HEK293 (cell line): Measurements from ENCODE around the gene MBNL2.

Source experiments
- CTCF ChIA-PET: fragments of 350-600 bp; formaldehyde crosslinking; extraction: SDS; loops from one replicate; lab custom pipeline; 2021; ENCODE audit warnings: antibody characterized with exemption; lab: Yijun Ruan, JAX
- POLR2A ChIA-PET: fragments of 300-600 bp; formaldehyde crosslinking; extraction: SDS; loops from one replicate; lab custom pipeline; 2020; ENCODE audit warnings: antibody characterized with exemption, inconsistent platforms; lab: Yijun Ruan, JAX
- H3K27ac ChIP-seq: fragments of 200-500 bp; sonication (Bioruptor generic); 2 replicates; pipeline ENCODE4 v1.5.1; 2014; ENCODE audit warnings: low read depth, low read length, control low read depth, inconsistent platforms; ENCODE audit errors: extremely low read depth
- H3K36me3 ChIP-seq, 2 experiments: fragments of 200-500 bp in 1 of 2; sonication (Bioruptor generic) in 1 of 2; 1 replicate in 1 of 2; 2 replicates in 1 of 2; pipeline ENCODE4 v1.5.1; 2014 to 2017; ENCODE audit warnings: inconsistent platforms in 2 of 2, low read length in 2 of 2; ENCODE audit not compliant: control insufficient read depth in 2 of 2, insufficient read depth in 1 of 2
- H3K4me1 ChIP-seq: fragments of 200-500 bp; sonication (Bioruptor generic); 2 replicates; pipeline ENCODE4 v1.5.1; 2014; ENCODE audit warnings: mild to moderate bottlenecking, low read length, inconsistent platforms; ENCODE audit not compliant: control insufficient read depth, insufficient read depth
- H3K4me3 ChIP-seq: 2 replicates; pipeline ENCODE4 v1.5.1; 2011; ENCODE audit warnings: low read depth, mild to moderate bottlenecking, control low read depth, low read length, moderate library complexity
- H3K9me3 ChIP-seq: fragments of 200-500 bp; sonication (Bioruptor generic); 2 replicates; pipeline ENCODE4 v1.5.1; 2014; ENCODE audit warnings: low read depth, low read length, inconsistent platforms; ENCODE audit not compliant: control insufficient read depth, insufficient read depth
- FEZF1 ChIP-seq: fragments of 450-650 bp; formaldehyde crosslinking; IDR thresholded peaks from 2 replicates; pipeline ENCODE4 v1.5.1; 2016; ENCODE audit warnings: missing biosample characterization, missing genetic modification characterization
- HIC1 ChIP-seq: fragments of 450-650 bp; formaldehyde crosslinking; IDR thresholded peaks from 2 replicates; pipeline ENCODE4 v1.5.1; 2016; ENCODE audit warnings: missing biosample characterization, missing genetic modification characterization
- HOXD13 ChIP-seq: sonication (generic); formaldehyde crosslinking; IDR thresholded peaks from 2 replicates; pipeline ENCODE4 v1.8.0; 2022; ENCODE audit warnings: missing genetic modification reagents, borderline replicate concordance
- KLF9 ChIP-seq: fragments of 450-650 bp; formaldehyde crosslinking; IDR thresholded peaks from 2 replicates; pipeline ENCODE4 v1.5.1; 2016; ENCODE audit warnings: missing biosample characterization, missing genetic modification characterization, low read depth
- SETDB1 ChIP-seq: IDR thresholded peaks from one replicate; pipeline ENCODE4 v1.6.1; 2017; ENCODE audit warnings: mild to moderate bottlenecking, low read length, moderate library complexity, mixed read lengths; ENCODE audit not compliant: insufficient read length
- ZBTB17 ChIP-seq: fragments of 450-650 bp; formaldehyde crosslinking; IDR thresholded peaks from 2 replicates; pipeline ENCODE4 v1.5.1; 2016; ENCODE audit warnings: missing biosample characterization, missing genetic modification characterization
- ZBTB20 ChIP-seq: fragments of 450-650 bp; formaldehyde crosslinking; IDR thresholded peaks from 2 replicates; pipeline ENCODE4 v1.5.1; 2016; ENCODE audit warnings: missing biosample characterization, missing genetic modification characterization
- ZNF138 ChIP-seq: fragments of 450-650 bp; formaldehyde crosslinking; IDR thresholded peaks from 2 replicates; pipeline ENCODE4 v1.5.1; 2016; ENCODE audit warnings: missing biosample characterization, missing genetic modification characterization, borderline replicate concordance
- ZNF157 ChIP-seq: fragments of 450-650 bp; formaldehyde crosslinking; IDR thresholded peaks from 2 replicates; pipeline ENCODE4 v1.5.1; 2016; ENCODE audit warnings: missing biosample characterization, missing genetic modification characterization
- ZNF174 ChIP-seq: fragments of 450-650 bp; formaldehyde crosslinking; IDR thresholded peaks from 2 replicates; pipeline ENCODE4 v1.5.0; 2017; ENCODE audit warnings: missing biosample characterization, mild to moderate bottlenecking, missing genetic modification characterization
- ZNF223 ChIP-seq: fragments of 450-650 bp; formaldehyde crosslinking; IDR thresholded peaks from 2 replicates; pipeline ENCODE4 v1.5.1; 2016; ENCODE audit warnings: missing biosample characterization, missing genetic modification characterization
- ZNF266 ChIP-seq: fragments of 450-650 bp; formaldehyde crosslinking; IDR thresholded peaks from 2 replicates; pipeline ENCODE4 v1.5.1; 2016; ENCODE audit warnings: missing biosample characterization, missing genetic modification characterization, low read depth
- ZNF501 ChIP-seq: fragments of 450-650 bp; formaldehyde crosslinking; IDR thresholded peaks from 2 replicates; pipeline ENCODE4 v1.5.1; 2016; ENCODE audit warnings: missing biosample characterization, missing genetic modification characterization
- ZNF555 ChIP-seq: fragments of 450-650 bp; formaldehyde crosslinking; conservative IDR thresholded peaks from 2 replicates; pipeline ENCODE4 v1.5.1; 2017; ENCODE audit warnings: missing biosample characterization, mild to moderate bottlenecking, missing genetic modification characterization, inconsistent platforms
- ZNF600 ChIP-seq: fragments of 450-650 bp; formaldehyde crosslinking; IDR thresholded peaks from 2 replicates; pipeline ENCODE4 v1.5.1; 2016; ENCODE audit warnings: missing biosample characterization, missing genetic modification characterization
- ZNF664 ChIP-seq: fragments of 450-650 bp; formaldehyde crosslinking; IDR thresholded peaks from 2 replicates; pipeline ENCODE4 v1.5.1; 2016; ENCODE audit warnings: missing biosample characterization, missing genetic modification characterization
- ZNF677 ChIP-seq: fragments of 450-650 bp; IDR thresholded peaks from 2 replicates; pipeline ENCODE4 v1.5.0; 2018; ENCODE audit warnings: missing biosample characterization, mild to moderate bottlenecking, missing genetic modification characterization, moderate library complexity
- ZNF707 ChIP-seq: fragments of 450-650 bp; formaldehyde crosslinking; IDR thresholded peaks from 2 replicates; pipeline ENCODE4 v1.5.1; 2016; ENCODE audit warnings: missing biosample characterization, missing genetic modification characterization
- ZNF776 ChIP-seq: fragments of 450-650 bp; formaldehyde crosslinking; IDR thresholded peaks from 2 replicates; pipeline ENCODE4 v1.5.0; 2017; ENCODE audit warnings: missing biosample characterization, missing genetic modification characterization, borderline replicate concordance
- ZSCAN23 ChIP-seq: fragments of 450-650 bp; formaldehyde crosslinking; IDR thresholded peaks from 2 replicates; pipeline ENCODE4 v1.5.1; 2016; ENCODE audit warnings: missing biosample characterization, missing genetic modification characterization
- ZXDB ChIP-seq: fragments of 450-650 bp; formaldehyde crosslinking; IDR thresholded peaks from 2 replicates; pipeline ENCODE4 v1.5.1; 2016; ENCODE audit warnings: missing biosample characterization, missing genetic modification characterization
- TF ChIP-seq, protein P1 (sequence below): fragments of 450-650 bp; formaldehyde crosslinking; IDR thresholded peaks from 2 replicates; pipeline ENCODE4 v1.5.1; 2016; ENCODE audit warnings: missing biosample characterization, missing genetic modification characterization
- TF ChIP-seq, protein P2 (sequence below): fragments of 450-650 bp; formaldehyde crosslinking; IDR thresholded peaks from 2 replicates; pipeline ENCODE4 v1.5.1; 2016; ENCODE audit warnings: missing biosample characterization, missing genetic modification characterization
- TF ChIP-seq, protein P3 (sequence below): fragments of 450-650 bp; formaldehyde crosslinking; conservative IDR thresholded peaks from 2 replicates; pipeline ENCODE4 v1.5.1; 2016; ENCODE audit warnings: low read depth, missing biosample characterization, missing genetic modification characterization

MBNL2 gene

GRCh38 chr13:97432232-97432916 lies 210.2 kb downstream of the MBNL2 start (continued):
- TF ChIP-seq, protein P1, sequence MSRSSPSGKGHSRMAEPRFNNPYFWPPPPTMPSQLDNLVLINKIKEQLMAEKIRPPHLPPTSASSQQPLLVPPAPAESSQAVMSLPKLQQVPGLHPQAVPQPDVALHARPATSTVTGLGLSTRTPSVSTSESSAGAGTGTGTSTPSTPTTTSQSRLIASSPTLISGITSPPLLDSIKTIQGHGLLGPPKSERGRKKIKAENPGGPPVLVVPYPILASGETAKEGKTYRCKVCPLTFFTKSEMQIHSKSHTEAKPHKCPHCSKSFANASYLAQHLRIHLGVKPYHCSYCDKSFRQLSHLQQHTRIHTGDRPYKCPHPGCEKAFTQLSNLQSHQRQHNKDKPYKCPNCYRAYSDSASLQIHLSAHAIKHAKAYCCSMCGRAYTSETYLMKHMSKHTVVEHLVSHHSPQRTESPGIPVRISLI (tag by site-specific recombination): peak; percentile 36; the same call in 1 of the 2 replicates
- TF ChIP-seq ZNF555 (no peak), ZNF600 (tag by site-specific recombination) (peak; percentile 96), ZNF138 (no peak), ZNF501 (no peak), ZNF174 (tag by site-specific recombination) (no peak), FEZF1 (no peak), ZNF707 (tag by site-specific recombination) (no peak), KLF9 (tag by site-specific recombination) (peak; percentile 14; the same call in 1 of the 2 replicates), ZBTB17 (0 out of 2 replicates have a peak, but pooled peaks have one; percentile 84), SETDB1 (no peak), ZBTB20 (tag by site-specific recombination) (no peak; the same call in 1 of the 2 replicates), ZXDB (tag by site-specific recombination) (0 out of 2 replicates have a peak, but pooled peaks have one; percentile 23), ZNF266 (tag by site-specific recombination) (no peak), ZNF776 (tag by site-specific recombination) (no peak)
- TF ChIP-seq, protein P2, sequence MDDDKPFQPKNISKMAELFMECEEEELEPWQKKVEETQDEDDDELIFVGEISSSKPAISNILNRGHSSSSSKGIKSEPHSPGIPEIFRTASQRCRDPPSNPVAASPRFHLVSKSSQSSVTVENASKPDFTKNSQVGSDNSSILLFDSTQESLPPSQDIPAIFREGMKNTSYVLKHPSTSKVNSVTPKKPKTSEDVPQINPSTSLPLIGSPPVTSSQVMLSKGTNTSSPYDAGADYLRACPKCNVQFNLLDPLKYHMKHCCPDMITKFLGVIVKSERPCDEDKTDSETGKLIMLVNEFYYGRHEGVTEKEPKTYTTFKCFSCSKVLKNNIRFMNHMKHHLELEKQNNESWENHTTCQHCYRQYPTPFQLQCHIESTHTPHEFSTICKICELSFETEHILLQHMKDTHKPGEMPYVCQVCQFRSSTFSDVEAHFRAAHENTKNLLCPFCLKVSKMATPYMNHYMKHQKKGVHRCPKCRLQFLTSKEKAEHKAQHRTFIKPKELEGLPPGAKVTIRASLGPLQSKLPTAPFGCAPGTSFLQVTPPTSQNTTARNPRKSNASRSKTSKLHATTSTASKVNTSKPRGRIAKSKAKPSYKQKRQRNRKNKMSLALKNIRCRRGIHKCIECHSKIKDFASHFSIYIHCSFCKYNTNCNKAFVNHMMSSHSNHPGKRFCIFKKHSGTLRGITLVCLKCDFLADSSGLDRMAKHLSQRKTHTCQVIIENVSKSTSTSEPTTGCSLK (tag by site-specific recombination): no peak
- TF ChIP-seq, protein P3, sequence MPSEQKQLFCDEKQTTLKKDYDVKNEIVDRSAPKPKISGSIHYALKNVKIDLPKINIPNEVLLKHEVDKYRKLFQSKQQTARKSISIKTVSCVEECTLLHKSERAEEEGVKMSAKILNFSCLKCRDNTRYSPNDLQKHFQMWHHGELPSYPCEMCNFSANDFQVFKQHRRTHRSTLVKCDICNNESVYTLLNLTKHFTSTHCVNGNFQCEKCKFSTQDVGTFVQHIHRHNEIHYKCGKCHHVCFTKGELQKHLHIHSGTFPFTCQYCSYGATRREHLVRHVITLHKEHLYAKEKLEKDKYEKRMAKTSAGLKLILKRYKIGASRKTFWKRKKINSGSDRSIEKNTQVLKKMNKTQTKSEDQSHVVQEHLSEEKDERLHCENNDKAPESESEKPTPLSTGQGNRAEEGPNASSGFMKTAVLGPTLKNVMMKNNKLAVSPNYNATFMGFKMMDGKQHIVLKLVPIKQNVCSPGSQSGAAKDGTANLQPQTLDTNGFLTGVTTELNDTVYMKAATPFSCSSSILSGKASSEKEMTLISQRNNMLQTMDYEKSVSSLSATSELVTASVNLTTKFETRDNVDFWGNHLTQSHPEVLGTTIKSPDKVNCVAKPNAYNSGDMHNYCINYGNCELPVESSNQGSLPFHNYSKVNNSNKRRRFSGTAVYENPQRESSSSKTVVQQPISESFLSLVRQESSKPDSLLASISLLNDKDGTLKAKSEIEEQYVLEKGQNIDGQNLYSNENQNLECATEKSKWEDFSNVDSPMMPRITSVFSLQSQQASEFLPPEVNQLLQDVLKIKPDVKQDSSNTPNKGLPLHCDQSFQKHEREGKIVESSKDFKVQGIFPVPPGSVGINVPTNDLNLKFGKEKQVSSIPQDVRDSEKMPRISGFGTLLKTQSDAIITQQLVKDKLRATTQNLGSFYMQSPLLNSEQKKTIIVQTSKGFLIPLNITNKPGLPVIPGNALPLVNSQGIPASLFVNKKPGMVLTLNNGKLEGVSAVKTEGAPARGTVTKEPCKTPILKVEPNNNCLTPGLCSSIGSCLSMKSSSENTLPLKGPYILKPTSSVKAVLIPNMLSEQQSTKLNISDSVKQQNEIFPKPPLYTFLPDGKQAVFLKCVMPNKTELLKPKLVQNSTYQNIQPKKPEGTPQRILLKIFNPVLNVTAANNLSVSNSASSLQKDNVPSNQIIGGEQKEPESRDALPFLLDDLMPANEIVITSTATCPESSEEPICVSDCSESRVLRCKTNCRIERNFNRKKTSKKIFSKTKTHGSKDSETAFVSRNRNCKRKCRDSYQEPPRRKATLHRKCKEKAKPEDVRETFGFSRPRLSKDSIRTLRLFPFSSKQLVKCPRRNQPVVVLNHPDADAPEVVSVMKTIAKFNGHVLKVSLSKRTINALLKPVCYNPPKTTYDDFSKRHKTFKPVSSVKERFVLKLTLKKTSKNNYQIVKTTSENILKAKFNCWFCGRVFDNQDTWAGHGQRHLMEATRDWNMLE (tag by site-specific recombination): no peak

DNA sequence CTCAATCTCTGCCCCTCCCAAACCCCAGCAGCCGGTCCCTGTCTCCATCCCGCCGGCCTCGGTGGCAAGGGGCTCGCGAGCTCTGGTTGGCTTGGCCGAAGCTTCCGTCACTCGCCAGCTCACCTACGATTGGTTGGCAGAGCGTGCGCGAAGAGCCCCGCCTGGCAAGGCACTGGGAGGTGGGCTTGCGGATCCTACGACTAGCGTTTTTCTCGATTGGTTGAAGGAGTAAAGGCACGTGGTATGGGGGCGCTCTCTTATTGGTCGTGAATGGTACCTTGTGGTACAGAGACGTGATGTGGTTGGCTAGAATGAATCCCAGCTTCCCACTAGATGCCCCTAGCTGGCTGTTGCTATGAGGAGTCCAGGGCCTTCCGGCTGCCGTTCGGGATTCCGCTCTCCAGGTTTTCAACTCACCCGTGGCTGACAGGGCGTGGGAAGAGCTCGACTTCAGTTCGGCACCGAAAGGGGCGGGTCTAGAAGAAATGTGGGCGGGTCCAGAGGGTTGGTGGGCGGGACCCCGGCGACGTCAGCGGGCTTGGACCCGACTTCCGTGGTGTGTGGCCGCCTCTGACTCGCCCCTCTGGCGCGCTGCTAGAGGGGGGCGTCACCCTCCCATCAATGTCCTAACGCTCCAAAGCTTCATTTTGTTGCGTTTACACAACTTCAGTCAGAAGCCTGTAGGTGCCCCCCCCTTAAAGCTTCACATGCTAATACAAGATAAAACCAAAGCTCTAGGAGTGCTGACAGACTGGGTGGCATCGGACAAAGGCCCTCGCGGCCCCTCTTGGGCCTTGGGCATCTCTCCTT lies 211.0 kb downstream of the MBNL2 start:
- Histone ChIP-seq H3K27ac (peak overlapping the region; percentile 94), H3K4me3 (peak overlapping the region; percentile 78), H3K4me1 (no peaks in the 10 kb centered on the region), H3K9me3 (no peaks in the 10 kb centered on the region), H3K36me3 (no peaks in the 10 kb centered on the region)
- CTCF ChIA-PET: interaction anchor here (1.2 kb wide), 1 partner anchor 30 kb away, joined by 3 read pairs; no protein-coding TSS in a partner anchor
- POLR2A ChIA-PET: interaction anchor here (0.7 to 1.6 kb wide), 7 partner anchors 9 to 321 kb away, joined by 3 to 9 read pairs (median 3); no protein-coding TSS in a partner anchor
- TF ChIP-seq ZNF223 (tag by site-specific recombination) (no peak), ZNF677 (tag by site-specific recombination) (no peak), ZSCAN23 (tag by site-specific recombination) (no peak), ZNF157 (tag by site-specific recombination) (no peak), ZNF664 (no peak), HOXD13 (no peak), HIC1 (peak; percentile 98)
- TF ChIP-seq, protein P1 (tag by site-specific recombination): no peak
